Neuron (in vitro differentiated cells): ENCODE measurements around the gene OGFOD3.
A peak's percentile ranks its signal among the peaks of the same experiment; 100 is the strongest.
"Not testable (repeated sequence)": the region's sequence is repeated elsewhere in the genome, so short reads cannot be mapped to it uniquely, and the experiment has no call there.

Source experiments
- H2AFZ ChIP-seq: one replicate; pipeline ENCODE4 v1.6.1; 2013; ENCODE audit warnings: low read depth, mild to moderate bottlenecking, inconsistent platforms, low read length, moderate library complexity
- H3K27me3 ChIP-seq: one replicate; pipeline ENCODE4 v1.6.1; 2013; ENCODE audit warnings: low read length; ENCODE audit not compliant: insufficient read depth
- H3K36me3 ChIP-seq: one replicate; pipeline ENCODE4 v1.6.1; 2013; ENCODE audit warnings: low read length; ENCODE audit not compliant: insufficient read depth
- H3K4me1 ChIP-seq: one replicate; pipeline ENCODE4 v1.6.1; 2013; ENCODE audit warnings: low read length; ENCODE audit not compliant: insufficient read depth
- H3K4me3 ChIP-seq: 2 replicates; pipeline ENCODE4 v1.5.1; 2013; ENCODE audit warnings: mild to moderate bottlenecking, low read length, moderate library complexity
- H3K9me3 ChIP-seq: one replicate; pipeline ENCODE4 v1.6.1; 2013; ENCODE audit warnings: low read length

OGFOD3 gene

GRCh38 chr17:82453706-82454105 lies 35.3 kb upstream of the OGFOD3 start:
- H3K27me3 ChIP-seq, H3K36me3 ChIP-seq, H3K4me3 ChIP-seq, H2AFZ ChIP-seq, H3K9me3 ChIP-seq: not testable (repeated sequence)
- H3K4me1 ChIP-seq: peaks cover 25% of the 10 kb centered on the region

- not testable (repeated sequence) for H3K4me3 ChIP-seq, H3K36me3 ChIP-seq, H3K9me3 ChIP-seq, H3K27me3 ChIP-seq, H2AFZ ChIP-seq
- peaks cover 25% of the 10 kb centered on the region for H3K4me1 ChIP-seq
These were observed 34.8 kb upstream of the OGFOD3 start for GRCh38 chr17:82453151-82453550.

GRCh38 chr17:82452162-82452561 lies 33.8 kb upstream of the OGFOD3 start:
- Histone ChIP-seq H3K4me3 (no peak overlapping the region), H3K27me3 (no peaks in the 10 kb centered on the region), H2AFZ (no peak overlapping the region), H3K4me1 (peaks cover 18% of the 10 kb centered on the region), H3K9me3 (no peaks in the 10 kb centered on the region), H3K36me3 (peaks cover 9% of the 10 kb centered on the region)

- H3K9me3 ChIP-seq: no peaks in the 10 kb centered on the region
- peak within 1 kb of the TSS; percentile 82 for H3K4me3 ChIP-seq
- H2AFZ ChIP-seq: peak within 1 kb of the TSS; percentile 42
- H3K36me3 ChIP-seq: peaks cover 11% of the 10 kb centered on the region
- H3K4me1 ChIP-seq: peaks cover 16% of the 10 kb centered on the region
- no peaks in the 10 kb centered on the region for H3K27me3 ChIP-seq
These were observed 32.1 kb upstream of the OGFOD3 start, which contains the start of gene CYBC1 for GRCh38 chr17:82450357-82451106. Gene CYBC1 (minus strand): TSS chr17:82450752. CDS start chr17:82449254, 1,498 bp downstream.

GRCh38 chr17:82449883-82450356 lies 31.5 kb upstream of the OGFOD3 start:
- H3K4me3 ChIP-seq: peak overlapping the region; percentile 82
- H3K4me1 ChIP-seq: peaks cover 16% of the 10 kb centered on the region
- H2AFZ ChIP-seq: peak overlapping the region; percentile 42
- H3K9me3 ChIP-seq: no peaks in the 10 kb centered on the region
- peaks cover 14% of the 10 kb centered on the region for H3K36me3 ChIP-seq
- no peaks in the 10 kb centered on the region for H3K27me3 ChIP-seq

GRCh38 chr17:82449131-82449882 lies 30.9 kb upstream of the OGFOD3 start:
- Histone ChIP-seq H2AFZ (no peak overlapping the region), H3K9me3 (no peaks in the 10 kb centered on the region), H3K4me3 (peak overlapping the region; percentile 82), H3K27me3 (no peaks in the 10 kb centered on the region), H3K36me3 (peaks cover 20% of the 10 kb centered on the region), H3K4me1 (peaks cover 16% of the 10 kb centered on the region)

GRCh38 chr17:82447876-82448275 lies 29.5 kb upstream of the OGFOD3 start:
- no peak overlapping the region for H2AFZ ChIP-seq
- H3K27me3 ChIP-seq: no peaks in the 10 kb centered on the region

GRCh38 chr17:82446649-82447048 lies 28.3 kb upstream of the OGFOD3 start:
- H3K27me3 ChIP-seq: no peaks in the 10 kb centered on the region
- H3K4me1 ChIP-seq: peaks cover 16% of the 10 kb centered on the region
- H3K9me3 ChIP-seq: no peaks in the 10 kb centered on the region
- peaks cover 40% of the 10 kb centered on the region for H3K36me3 ChIP-seq
- no peak overlapping the region for H3K4me3 ChIP-seq
- no peak overlapping the region for H2AFZ ChIP-seq

More at GRCh38 chr17:82447876-82448275, 29.5 kb upstream of the OGFOD3 start:
- H3K4me3 ChIP-seq: no peak overlapping the region
- H3K9me3 ChIP-seq: no peaks in the 10 kb centered on the region
- H3K4me1 ChIP-seq: peaks cover 16% of the 10 kb centered on the region
- peaks cover 32% of the 10 kb centered on the region for H3K36me3 ChIP-seq

GRCh38 chr17:82446124-82446523 lies 27.7 kb upstream of the OGFOD3 start:
- Histone ChIP-seq H2AFZ (no peak overlapping the region), H3K4me3 (no peak overlapping the region), H3K27me3 (no peaks in the 10 kb centered on the region), H3K36me3 (peaks cover 40% of the 10 kb centered on the region), H3K4me1 (peaks cover 13% of the 10 kb centered on the region), H3K9me3 (no peaks in the 10 kb centered on the region)

GRCh38 chr17:82445542-82445941 lies 27.2 kb upstream of the OGFOD3 start:
- Histone ChIP-seq H3K4me1 (peaks cover 10% of the 10 kb centered on the region), H3K27me3 (no peaks in the 10 kb centered on the region), H3K9me3 (no peaks in the 10 kb centered on the region), H3K4me3 (no peak overlapping the region), H3K36me3 (peaks cover 40% of the 10 kb centered on the region), H2AFZ (no peak overlapping the region)

GRCh38 chr17:82444941-82445521 lies 26.6 kb upstream of the OGFOD3 start:
- peaks cover 40% of the 10 kb centered on the region for H3K36me3 ChIP-seq

GRCh38 chr17:82444284-82444893 lies 26.0 kb upstream of the OGFOD3 start:
- Histone ChIP-seq H3K9me3 (no peaks in the 10 kb centered on the region), H3K27me3 (no peaks in the 10 kb centered on the region), H3K4me3 (no peak overlapping the region), H2AFZ (no peak overlapping the region), H3K4me1 (peaks cover 3% of the 10 kb centered on the region), H3K36me3 (peaks cover 40% of the 10 kb centered on the region)

More at GRCh38 chr17:82444941-82445521, 26.6 kb upstream of the OGFOD3 start:
- Histone ChIP-seq H3K4me1 (peaks cover 9% of the 10 kb centered on the region), H3K9me3 (no peaks in the 10 kb centered on the region), H3K27me3 (no peaks in the 10 kb centered on the region), H3K4me3 (no peak overlapping the region), H2AFZ (no peak overlapping the region)
